Loucy (cell line): ENCODE measurements around the gene CCDC146.

Experiments used
- H2AFZ ChIP-seq: fragments of 200-600 bp; sonication (generic); 2 replicates; pipeline ENCODE4 v1.6.0; 2016; ENCODE audit warnings: antibody characterized with exemption, mild to moderate bottlenecking, low read length, moderate library complexity
- H3F3A ChIP-seq: fragments of 200-600 bp; 2 replicates; pipeline ENCODE4 v1.6.0; 2016; ENCODE audit warnings: antibody characterized with exemption, low read depth, mild to moderate bottlenecking
- H3K27me3 ChIP-seq: fragments of 200-600 bp; sonication (generic); 2 replicates; pipeline ENCODE4 v1.6.1; 2014; ENCODE audit warnings: low read length, mild to moderate bottlenecking; ENCODE audit not compliant: insufficient read depth, poor library complexity, severe bottlenecking
- H3K36me3 ChIP-seq: fragments of 200-600 bp; sonication (generic); 2 replicates; pipeline ENCODE4 v1.6.1; 2016; ENCODE audit warnings: low read length; ENCODE audit not compliant: insufficient read depth
- H3K4me1 ChIP-seq: fragments of 200-600 bp; sonication (generic); 2 replicates; pipeline ENCODE4 v1.5.1; 2014; ENCODE audit warnings: low read length, mild to moderate bottlenecking; ENCODE audit not compliant: insufficient read depth, poor library complexity, severe bottlenecking
- H3K4me2 ChIP-seq: fragments of 200-600 bp; sonication (generic); 2 replicates; pipeline ENCODE4 v1.6.0; 2014; ENCODE audit warnings: antibody characterized with exemption, low read length, low read depth, mild to moderate bottlenecking; ENCODE audit not compliant: poor library complexity, severe bottlenecking
- H3K4me3 ChIP-seq: fragments of 200-600 bp; sonication (generic); 2 replicates; pipeline ENCODE4 v1.5.1; 2014; ENCODE audit warnings: low read length, mild to moderate bottlenecking, mixed read lengths; ENCODE audit not compliant: poor library complexity, severe bottlenecking
- H3K79me2 ChIP-seq: fragments of 200-600 bp; sonication (generic); 2 replicates; pipeline ENCODE4 v1.6.1; 2014; ENCODE audit warnings: low read length; ENCODE audit not compliant: insufficient read depth
- H3K9ac ChIP-seq: fragments of 200-600 bp; sonication (generic); 2 replicates; pipeline ENCODE4 v1.6.0; 2014; ENCODE audit warnings: mild to moderate bottlenecking, low read depth, low read length, moderate library complexity; ENCODE audit not compliant: poor library complexity, severe bottlenecking
- H3K9me2 ChIP-seq: fragments of 200-600 bp; sonication (generic); replicated peaks from 2 replicates; pipeline ENCODE4 v1.6.1; 2016; ENCODE audit warnings: low read depth, low read length, mixed read lengths
- H3K9me3 ChIP-seq: fragments of 200-600 bp; sonication (generic); 2 replicates; pipeline ENCODE4 v1.6.1; 2014; ENCODE audit warnings: mild to moderate bottlenecking, antibody characterized with exemption, low read length, low read depth; ENCODE audit not compliant: insufficient read depth
- H4K20me1 ChIP-seq: fragments of 200-600 bp; sonication (generic); 2 replicates; pipeline ENCODE4 v1.6.0; 2014; ENCODE audit warnings: antibody characterized with exemption, low read length, mild to moderate bottlenecking; ENCODE audit not compliant: insufficient read depth, poor library complexity, severe bottlenecking
- EZH2phosphoT487 ChIP-seq: fragments of 200-600 bp; IDR thresholded peaks from 2 replicates; pipeline ENCODE4 v1.6.1; 2018; ENCODE audit warnings: antibody characterized with exemption, mild to moderate bottlenecking, moderate library complexity, borderline replicate concordance
- TF ChIP-seq, protein P1 (sequence below): fragments of 200-600 bp; sonication (generic); conservative IDR thresholded peaks from 2 replicates; pipeline ENCODE4 v1.5.1; 2014; ENCODE audit warnings: mild to moderate bottlenecking, antibody characterized with exemption, low read length

The CCDC146 gene

DNA sequence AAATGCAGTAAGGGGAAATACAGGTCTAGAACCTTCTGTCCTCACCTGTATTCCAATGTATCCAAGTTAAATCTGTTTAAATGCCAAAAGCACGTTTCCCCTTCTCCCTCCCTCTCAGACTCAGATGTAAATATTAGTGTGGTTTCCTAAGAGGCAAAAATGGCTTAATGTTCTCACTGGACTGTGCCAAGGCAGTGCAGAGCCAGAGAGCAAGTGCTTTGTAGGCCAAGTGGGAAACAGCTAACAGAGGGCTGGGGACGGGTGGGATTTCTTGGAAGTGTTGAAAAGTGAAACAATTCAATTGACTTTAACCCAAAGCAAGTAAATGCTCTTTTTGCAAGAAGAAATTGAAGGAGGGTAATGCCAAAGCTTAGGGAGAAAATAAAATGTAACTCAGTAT lies 190.7 kb downstream of the CCDC146 start:
- no peaks in the 10 kb centered on the region for H3K79me2 ChIP-seq
- no peaks in the 10 kb centered on the region for H3K27me3 ChIP-seq
- no peak for TF ChIP-seq EZH2phosphoT487
- TF ChIP-seq, protein P1, sequence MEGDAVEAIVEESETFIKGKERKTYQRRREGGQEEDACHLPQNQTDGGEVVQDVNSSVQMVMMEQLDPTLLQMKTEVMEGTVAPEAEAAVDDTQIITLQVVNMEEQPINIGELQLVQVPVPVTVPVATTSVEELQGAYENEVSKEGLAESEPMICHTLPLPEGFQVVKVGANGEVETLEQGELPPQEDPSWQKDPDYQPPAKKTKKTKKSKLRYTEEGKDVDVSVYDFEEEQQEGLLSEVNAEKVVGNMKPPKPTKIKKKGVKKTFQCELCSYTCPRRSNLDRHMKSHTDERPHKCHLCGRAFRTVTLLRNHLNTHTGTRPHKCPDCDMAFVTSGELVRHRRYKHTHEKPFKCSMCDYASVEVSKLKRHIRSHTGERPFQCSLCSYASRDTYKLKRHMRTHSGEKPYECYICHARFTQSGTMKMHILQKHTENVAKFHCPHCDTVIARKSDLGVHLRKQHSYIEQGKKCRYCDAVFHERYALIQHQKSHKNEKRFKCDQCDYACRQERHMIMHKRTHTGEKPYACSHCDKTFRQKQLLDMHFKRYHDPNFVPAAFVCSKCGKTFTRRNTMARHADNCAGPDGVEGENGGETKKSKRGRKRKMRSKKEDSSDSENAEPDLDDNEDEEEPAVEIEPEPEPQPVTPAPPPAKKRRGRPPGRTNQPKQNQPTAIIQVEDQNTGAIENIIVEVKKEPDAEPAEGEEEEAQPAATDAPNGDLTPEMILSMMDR = no peak
- H4K20me1 ChIP-seq = no peaks in the 10 kb centered on the region
- no peaks in the 10 kb centered on the region for H3K9me3 ChIP-seq
- no peaks in the 10 kb centered on the region for H3F3A ChIP-seq
- H3K9ac ChIP-seq = no peak overlapping the region
- no peaks in the 10 kb centered on the region for H3K9me2 ChIP-seq
- no peaks in the 10 kb centered on the region for H3K36me3 ChIP-seq
- H3K4me2 ChIP-seq = no peak overlapping the region
- no peak overlapping the region for H2AFZ ChIP-seq
- H3K4me1 ChIP-seq = no peaks in the 10 kb centered on the region
- H3K4me3 ChIP-seq = no peak overlapping the region

DNA sequence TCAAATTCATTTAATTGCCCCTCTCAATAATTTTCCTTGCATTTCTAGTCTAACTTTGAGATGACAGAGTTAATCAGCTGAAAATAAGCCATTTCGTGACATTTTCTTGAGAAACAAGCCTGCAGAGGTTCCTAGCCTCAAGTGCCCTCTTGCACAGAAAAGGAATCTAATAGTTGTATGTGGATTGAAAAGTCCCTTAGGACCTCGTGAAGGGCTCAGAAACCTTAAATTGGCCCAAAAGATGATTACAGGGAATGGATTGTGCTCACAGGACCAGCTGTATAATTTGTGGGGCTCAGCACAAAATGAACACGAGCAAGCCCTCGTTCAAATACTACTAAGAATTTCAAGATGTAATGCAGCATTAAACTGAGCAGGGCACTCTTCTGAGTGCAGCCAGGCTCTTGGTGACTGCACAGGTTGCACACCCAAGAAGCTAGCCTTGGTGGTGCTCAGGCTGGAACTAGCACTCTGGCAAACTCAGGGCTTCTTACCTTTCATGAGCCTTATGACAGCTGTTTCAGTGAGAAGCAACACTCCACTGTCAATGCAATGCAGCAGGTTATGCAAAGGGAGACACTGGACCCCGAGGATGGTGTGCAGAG lies 191.6 kb downstream of the CCDC146 start:
- no peak for TF ChIP-seq EZH2phosphoT487
- TF ChIP-seq, protein P1 = no peak
- Histone ChIP-seq H3K4me3 (no peak overlapping the region), H3K9me3 (no peaks in the 10 kb centered on the region)

DNA sequence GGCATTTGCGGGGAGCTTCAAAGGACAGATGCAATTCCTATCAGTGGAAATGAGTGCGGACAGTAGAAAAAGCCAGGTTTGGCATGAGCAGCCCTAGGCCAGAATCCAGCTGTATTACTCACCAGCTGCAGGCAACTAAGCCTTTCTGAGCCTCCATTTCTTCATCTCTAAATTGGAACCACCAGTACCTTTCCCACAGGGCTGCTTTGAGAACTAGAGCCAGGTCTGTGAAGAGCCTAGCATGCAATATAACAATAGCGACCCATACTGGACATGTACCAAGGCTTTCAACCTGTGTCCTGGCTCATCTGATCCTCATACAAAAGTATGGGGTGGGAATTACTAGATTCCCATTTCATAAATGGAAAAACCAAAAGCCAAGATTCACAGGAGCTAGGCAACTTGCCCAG lies 192.8 kb downstream of the CCDC146 start:
- Histone ChIP-seq H3K4me2 (no peak overlapping the region), H3K36me3 (no peaks in the 10 kb centered on the region), H3K4me3 (no peak overlapping the region), H3K4me1 (no peaks in the 10 kb centered on the region), H2AFZ (no peak overlapping the region), H3K9me2 (no peaks in the 10 kb centered on the region), H3F3A (no peaks in the 10 kb centered on the region), H3K9ac (no peak overlapping the region), H4K20me1 (no peaks in the 10 kb centered on the region), H3K79me2 (no peaks in the 10 kb centered on the region), H3K9me3 (no peaks in the 10 kb centered on the region), H3K27me3 (no peaks in the 10 kb centered on the region)
- TF ChIP-seq EZH2phosphoT487 = no peak
- TF ChIP-seq, protein P1 = no peak

More for the DNA sequence above, 191.6 kb downstream of the CCDC146 start:
- H3F3A ChIP-seq = no peaks in the 10 kb centered on the region
- H3K79me2 ChIP-seq = no peaks in the 10 kb centered on the region
- H3K36me3 ChIP-seq = no peaks in the 10 kb centered on the region
- no peak overlapping the region for H2AFZ ChIP-seq
- no peaks in the 10 kb centered on the region for H3K9me2 ChIP-seq
- no peaks in the 10 kb centered on the region for H3K27me3 ChIP-seq
- H3K4me1 ChIP-seq = no peaks in the 10 kb centered on the region
- H3K4me2 ChIP-seq = no peak overlapping the region
- no peak overlapping the region for H3K9ac ChIP-seq
- no peaks in the 10 kb centered on the region for H4K20me1 ChIP-seq
